CD8-positive, alpha-beta memory T cell (primary cell): Measurements from ENCODE around the gene ADAMTS7. TPM values are rescaled to one million over a fixed set of nuclear protein-coding genes. Genes with fewer than 3 reads are reported as not detected.
"Not testable (repeated sequence)": the region's sequence is repeated elsewhere in the genome, so short reads cannot be mapped to it uniquely, and the experiment has no call there.

Experiments
- CTCF ChIA-PET: fragments of 350-600 bp; sonication (Branson Sonifier 250); formaldehyde crosslinking; loops from one replicate; lab custom pipeline; 2021; ENCODE audit warnings: antibody characterized with exemption; lab: Charles Lee
- POLR2A ChIA-PET: fragments of 350-600 bp; sonication (Branson Sonifier 250); formaldehyde crosslinking; loops from one replicate; lab custom pipeline; 2021; ENCODE audit warnings: antibody characterized with exemption; lab: Charles Lee
- DNase-seq, 5 donors: peaks; one replicate each; pipeline versions ENCODE4 v3.0.0 to v3.0.0-alpha.2; 2020 to 2022; ENCODE audit warnings: mixed read lengths in 1 of 5
- H3K27ac ChIP-seq: one replicate; pipeline ENCODE4 v1.7.0; 2013; ENCODE audit warnings: low read depth, mild to moderate bottlenecking, low read length, moderate library complexity
- H3K27me3 ChIP-seq: 2 replicates; pipeline ENCODE4 v1.7.0; 2013; ENCODE audit warnings: low read length, mild to moderate bottlenecking; ENCODE audit not compliant: insufficient read depth, poor library complexity, severe bottlenecking
- H3K36me3 ChIP-seq: 2 replicates; pipeline ENCODE4 v1.7.0; 2013; ENCODE audit warnings: mild to moderate bottlenecking, low read length, moderate library complexity; ENCODE audit not compliant: insufficient read depth
- H3K4me1 ChIP-seq: 2 replicates; pipeline ENCODE4 v1.7.0; 2013; ENCODE audit warnings: mild to moderate bottlenecking, low read length, moderate library complexity; ENCODE audit not compliant: insufficient read depth
- H3K4me3 ChIP-seq: 2 replicates; pipeline ENCODE4 v1.7.0; 2013; ENCODE audit warnings: mild to moderate bottlenecking, low read length
- H3K9me3 ChIP-seq: 2 replicates; pipeline ENCODE4 v1.7.0; 2013; ENCODE audit warnings: mild to moderate bottlenecking, low read length
- H3K27ac Mint-ChIP-seq, 8 donors: one replicate each; pipeline ENCODE4 v1.8.0; 2020 to 2021; ENCODE audit warnings: mixed read lengths in 8 of 8, mild to moderate bottlenecking in 6 of 8, inconsistent platforms in 3 of 8, moderate library complexity in 3 of 8
- H3K27me3 Mint-ChIP-seq, 2 donors: one replicate each; pipeline ENCODE4 v1.8.0; 2020 to 2021; ENCODE audit warnings: mixed read lengths in 2 of 2, mild to moderate bottlenecking in 1 of 2, moderate library complexity in 1 of 2
- H3K36me3 Mint-ChIP-seq, 3 donors: one replicate each; pipeline ENCODE4 v1.8.0; 2020 to 2021; ENCODE audit warnings: mixed read lengths in 3 of 3, inconsistent platforms in 1 of 3, mild to moderate bottlenecking in 1 of 3
- H3K4me1 Mint-ChIP-seq, 3 donors: one replicate each; pipeline ENCODE4 v1.8.0; 2020 to 2021; ENCODE audit warnings: mixed read lengths in 3 of 3, inconsistent platforms in 1 of 3, mild to moderate bottlenecking in 1 of 3
- H3K4me3 Mint-ChIP-seq, 7 donors: one replicate each; pipeline ENCODE4 v1.8.0; 2020 to 2021; ENCODE audit warnings: mixed read lengths in 7 of 7, mild to moderate bottlenecking in 6 of 7, moderate library complexity in 4 of 7, inconsistent platforms in 2 of 7
- H3K9me3 Mint-ChIP-seq, 5 donors: one replicate each; pipeline ENCODE4 v1.8.0; 2020 to 2022; ENCODE audit warnings: mixed read lengths in 5 of 5, mild to moderate bottlenecking in 3 of 5, moderate library complexity in 2 of 5, inconsistent platforms in 1 of 5
- polyA plus RNA-seq: library from polyadenylated mRNA; unstranded; fragments of 300-500 nt; fragmentation: Illumina TruSeq; gene quantifications from one replicate; pipeline ENCODE4 v1.2.3, GENCODE V29; 2021
- total RNA-seq, 2 experiments: library from RNA; stranded (reverse); gene quantifications; one replicate each; pipeline ENCODE4 v1.2.3, GENCODE V29; 2021

ADAMTS7 gene
- total and polyA plus RNA-seq, 3 experiments from 2014 or later = 0.07 to 0.13 TPM; not detected in 1

DNA sequence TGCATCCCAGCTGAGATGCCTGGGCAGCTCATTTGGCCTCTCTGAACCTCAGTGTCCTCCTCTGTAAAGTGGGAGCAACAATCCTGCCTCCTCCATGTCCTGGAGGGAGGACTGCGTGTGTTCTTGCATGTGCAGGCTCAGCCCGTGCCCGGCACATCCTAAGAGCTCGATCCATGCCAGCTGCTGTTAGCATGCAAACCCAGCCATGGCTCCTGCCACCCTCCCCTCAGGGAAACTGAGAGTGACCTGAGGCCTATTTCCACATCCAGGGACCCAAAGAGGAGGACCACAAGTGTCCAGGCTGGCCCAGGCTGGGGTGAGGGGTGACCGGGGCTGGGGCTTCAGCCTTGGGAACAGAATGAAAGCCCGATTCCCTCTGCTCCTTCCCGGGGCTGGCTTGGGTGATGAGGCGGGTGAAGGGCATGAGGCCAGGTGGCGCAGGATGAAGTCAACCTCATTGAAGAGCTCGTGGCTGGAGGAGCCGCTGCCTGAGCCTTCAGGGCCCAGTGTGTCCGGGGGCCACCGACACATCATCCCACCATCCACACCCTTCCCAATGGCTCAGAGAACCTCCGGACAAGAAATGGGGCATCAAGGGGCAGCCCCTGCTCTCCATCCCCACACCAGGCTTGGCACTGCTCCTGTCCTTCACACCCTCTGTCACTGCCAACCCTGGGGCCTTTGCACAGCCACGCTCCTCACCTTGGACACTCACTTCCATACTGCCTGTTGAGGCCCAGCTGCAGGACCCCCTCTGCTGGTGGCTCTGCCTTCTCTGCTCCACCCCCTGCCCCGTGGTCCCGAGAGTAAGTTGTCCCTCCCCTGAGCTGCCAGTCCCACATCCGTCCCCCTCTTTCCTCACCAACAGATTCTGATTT lies 42.5 kb downstream of the ADAMTS7 start:
- ChIA-PET CTCF (no interaction called here), POLR2A (no interaction called here)
- no peaks in the 10 kb centered on the region for H3K4me1 ChIP-seq
- no peaks in the 10 kb centered on the region for H3K36me3 ChIP-seq
- no peaks in the 10 kb centered on the region for H3K36me3 Mint-ChIP-seq
- no peak for DNase-seq
- no peaks in the 10 kb centered on the region for H3K9me3 Mint-ChIP-seq
- H3K27me3 ChIP-seq = no peaks in the 10 kb centered on the region
- no peak overlapping the region for H3K4me3 ChIP-seq
- no peaks in the 10 kb centered on the region for H3K4me1 Mint-ChIP-seq
- H3K27me3 Mint-ChIP-seq = peaks cover 0 to 3% of the 10 kb centered on the region in 2 donors
- no peak overlapping the region for H3K4me3 Mint-ChIP-seq
- no peaks in the 10 kb centered on the region for H3K9me3 ChIP-seq
- H3K27ac Mint-ChIP-seq = peak overlapping the region in 2 of 8 donors; percentile 39 to 90
- no peak overlapping the region for H3K27ac ChIP-seq

DNA sequence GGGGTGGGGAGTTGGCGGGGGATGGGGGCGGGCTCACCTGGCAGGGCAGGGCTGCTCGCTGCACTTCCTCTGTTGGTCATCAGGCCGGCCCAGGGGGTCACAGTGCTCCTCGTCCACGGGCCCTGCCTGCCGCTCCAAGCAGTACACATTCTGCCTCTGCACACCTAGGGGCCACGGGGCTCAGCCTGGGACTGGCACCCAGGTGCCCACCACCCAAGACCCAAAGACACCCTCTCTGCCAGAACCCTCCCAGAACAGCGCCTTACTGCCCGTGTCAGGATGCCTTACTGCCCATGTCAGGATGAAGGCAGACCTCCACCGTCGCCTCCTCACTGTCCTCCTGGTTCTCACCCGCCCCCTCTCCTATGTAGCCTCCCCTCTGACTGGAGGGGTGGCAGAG lies 43.2 kb downstream of the ADAMTS7 start:
- Mint-ChIP-seq H3K9me3 (no peaks in the 10 kb centered on the region), H3K4me1 (peaks cover 0 to 4% (median 2%) of the 10 kb centered on the region in 3 donors), H3K4me3 (no peak overlapping the region), H3K36me3 (no peaks in the 10 kb centered on the region), H3K27me3 (peaks cover 0 to 3% of the 10 kb centered on the region in 2 donors), H3K27ac (peak overlapping the region in 2 of 8 donors; percentile 39 to 90)
- H3K4me1 ChIP-seq = no peaks in the 10 kb centered on the region
- no peaks in the 10 kb centered on the region for H3K27me3 ChIP-seq
- no peak overlapping the region for H3K27ac ChIP-seq
- ChIA-PET POLR2A (no interaction called here), CTCF (no interaction called here)
- no peaks in the 10 kb centered on the region for H3K9me3 ChIP-seq
- DNase-seq = no peak
- H3K36me3 ChIP-seq = no peaks in the 10 kb centered on the region
- H3K4me3 ChIP-seq = no peak overlapping the region

DNA sequence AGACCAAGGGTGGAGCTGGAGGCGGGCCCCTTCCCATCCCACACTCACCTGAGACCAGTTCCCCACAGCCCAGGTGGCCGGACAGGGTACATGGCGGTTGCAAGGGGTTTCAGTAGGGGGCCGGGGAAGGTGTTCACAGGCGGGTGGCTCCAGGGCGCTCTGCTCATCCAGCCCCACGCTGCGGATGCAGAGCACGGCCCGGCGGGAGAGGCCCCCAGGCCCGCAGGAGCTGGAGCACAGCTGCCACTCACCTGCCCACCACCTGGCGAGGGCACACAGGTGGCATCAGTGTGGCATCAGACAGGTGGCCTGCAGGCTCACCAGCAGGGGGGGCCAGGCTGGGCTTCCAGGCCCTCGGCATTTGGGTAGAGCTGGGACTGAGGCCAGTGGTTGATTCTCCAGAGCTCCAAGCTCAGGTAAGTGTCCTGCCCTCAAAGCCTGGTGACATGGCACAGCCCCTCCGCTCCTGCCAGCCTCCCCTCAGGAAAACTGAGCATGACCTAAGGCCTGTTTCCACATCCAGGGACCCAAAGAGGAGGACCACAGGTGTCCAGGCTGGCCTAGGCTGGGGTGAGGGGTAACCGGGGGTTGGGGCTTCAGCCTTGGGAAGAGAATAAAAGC lies 43.8 kb downstream of the ADAMTS7 start:
- POLR2A ChIA-PET = no interaction called here
- H3K27ac ChIP-seq = no peak overlapping the region
- CTCF ChIA-PET = no interaction called here
- H3K9me3 Mint-ChIP-seq = no peaks in the 10 kb centered on the region
- peaks cover 2% of the 10 kb centered on the region for H3K4me1 ChIP-seq
- H3K9me3 ChIP-seq = no peaks in the 10 kb centered on the region
- H3K27me3 Mint-ChIP-seq = peaks cover 0 to 3% of the 10 kb centered on the region in 2 donors
- peak overlapping the region in 1 of 8 donors; percentile 47 for H3K27ac Mint-ChIP-seq
- no peaks in the 10 kb centered on the region for H3K36me3 ChIP-seq
- DNase-seq = no peak
- H3K4me3 ChIP-seq = no peak overlapping the region
- no peak overlapping the region for H3K4me3 Mint-ChIP-seq
- no peaks in the 10 kb centered on the region for H3K36me3 Mint-ChIP-seq
- peaks cover 0 to 4% (median 2%) of the 10 kb centered on the region in 3 donors for H3K4me1 Mint-ChIP-seq
- no peaks in the 10 kb centered on the region for H3K27me3 ChIP-seq

DNA sequence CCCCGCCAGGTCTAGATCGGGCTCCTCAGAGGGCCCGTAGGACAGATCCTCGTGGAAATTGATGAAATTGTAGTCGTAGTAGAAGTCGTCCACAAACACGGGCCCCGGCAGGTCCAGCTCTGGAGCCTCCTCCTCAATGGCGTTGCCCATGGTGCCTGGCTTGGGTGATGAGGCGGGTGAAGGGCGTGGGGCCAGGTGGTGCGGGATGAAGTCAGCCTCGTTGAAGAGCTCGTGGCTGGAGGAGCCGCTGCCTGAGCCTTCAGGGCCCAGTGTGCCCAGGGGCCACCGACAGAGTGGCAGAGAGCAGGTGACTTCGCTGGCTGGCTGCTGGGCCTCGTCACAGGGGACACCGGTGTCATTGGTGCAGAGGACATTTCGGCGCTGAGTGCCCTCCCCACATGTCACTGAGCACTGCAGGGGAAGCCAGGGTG lies 44.6 kb downstream of the ADAMTS7 start:
- peaks cover 10% of the 10 kb centered on the region for H3K4me1 ChIP-seq
- H3K27ac ChIP-seq, DNase-seq, H3K9me3 Mint-ChIP-seq, H3K4me3 ChIP-seq, H3K27me3 Mint-ChIP-seq, POLR2A ChIA-PET, H3K36me3 Mint-ChIP-seq, H3K36me3 ChIP-seq, H3K4me3 Mint-ChIP-seq, H3K27me3 ChIP-seq, CTCF ChIA-PET, H3K27ac Mint-ChIP-seq, H3K9me3 ChIP-seq: not testable (repeated sequence)
- peaks cover 5 to 11% (median 7%) of the 10 kb centered on the region in 3 donors for H3K4me1 Mint-ChIP-seq

DNA sequence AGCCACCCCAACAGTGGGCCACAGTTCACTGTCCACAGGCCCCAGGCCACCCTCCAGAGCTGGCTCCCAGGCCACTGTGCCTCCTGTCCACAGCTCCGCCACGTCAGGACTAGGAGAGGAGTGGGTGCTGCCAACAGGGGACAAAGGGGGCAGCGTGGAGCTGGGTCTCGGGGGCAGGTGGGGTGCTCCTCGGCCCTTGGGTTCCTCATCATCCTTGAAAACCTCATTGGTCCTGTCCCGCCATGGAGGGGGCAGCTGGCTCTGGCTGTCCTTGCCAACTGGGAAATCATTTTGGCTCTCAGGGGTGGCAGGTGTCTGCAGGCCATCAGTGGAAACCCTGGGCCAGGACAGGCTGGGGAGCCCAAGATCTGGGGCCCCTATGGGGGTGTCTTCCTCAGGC lies 45.2 kb downstream of the ADAMTS7 start:
- no peak overlapping the region for H3K27ac ChIP-seq
- H3K36me3 ChIP-seq = no peaks in the 10 kb centered on the region
- Mint-ChIP-seq H3K36me3 (no peaks in the 10 kb centered on the region), H3K9me3 (no peaks in the 10 kb centered on the region), H3K4me3 (no peak overlapping the region), H3K27ac (no peak overlapping the region), H3K4me1 (peaks cover 11 to 17% (median 13%) of the 10 kb centered on the region in 3 donors), H3K27me3 (peaks cover 0 to 1% of the 10 kb centered on the region in 2 donors)
- no peak overlapping the region for H3K4me3 ChIP-seq
- POLR2A ChIA-PET = no interaction called here
- peaks cover 16% of the 10 kb centered on the region for H3K4me1 ChIP-seq
- no peak for DNase-seq
- no peaks in the 10 kb centered on the region for H3K9me3 ChIP-seq
- CTCF ChIA-PET = no interaction called here
- no peaks in the 10 kb centered on the region for H3K27me3 ChIP-seq

DNA sequence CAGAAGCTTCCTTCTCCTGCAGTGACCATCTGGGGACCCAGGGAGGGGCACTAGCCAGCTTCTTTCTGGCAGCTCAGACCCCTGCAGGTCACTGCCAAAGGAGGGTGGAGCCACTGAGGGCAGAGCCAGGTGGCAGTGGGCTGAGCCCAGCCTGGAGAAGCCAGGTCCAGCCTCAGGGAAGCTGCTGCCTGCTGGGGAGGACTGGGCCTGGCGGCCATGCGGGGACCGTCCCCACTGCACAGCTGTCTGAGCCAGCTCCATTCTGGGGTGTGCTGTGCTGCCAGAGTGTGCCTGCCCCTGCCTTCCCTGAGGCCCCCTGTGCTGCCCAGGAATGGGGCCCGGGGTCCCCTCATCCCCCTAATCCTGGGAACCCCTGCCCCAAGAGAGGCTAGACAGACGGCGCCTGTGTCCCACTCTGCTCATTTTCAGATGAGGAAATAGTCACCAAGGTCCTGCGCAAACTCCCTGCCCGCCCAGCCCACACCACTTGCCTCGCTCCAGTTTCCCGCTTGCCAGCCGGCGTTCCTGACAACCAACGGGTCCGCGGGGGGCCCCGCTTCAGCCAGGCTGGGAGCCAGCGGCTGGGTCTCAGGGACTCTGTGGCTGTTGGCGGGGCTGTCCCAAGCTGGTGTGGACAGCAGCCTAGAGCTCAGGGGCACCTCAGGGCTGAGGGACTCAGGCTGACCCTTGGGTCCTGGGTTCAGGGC lies 46.0 kb downstream of the ADAMTS7 start:
- H3K27ac ChIP-seq, H3K9me3 ChIP-seq, H3K27me3 ChIP-seq, H3K4me3 Mint-ChIP-seq, H3K36me3 ChIP-seq, H3K9me3 Mint-ChIP-seq, H3K27me3 Mint-ChIP-seq, H3K27ac Mint-ChIP-seq, H3K4me3 ChIP-seq, H3K36me3 Mint-ChIP-seq, CTCF ChIA-PET, DNase-seq: not testable (repeated sequence)
- H3K4me1 Mint-ChIP-seq = peaks cover 17 to 22% (median 17%) of the 10 kb centered on the region in 3 donors
- peaks cover 22% of the 10 kb centered on the region for H3K4me1 ChIP-seq
- POLR2A ChIA-PET = interaction anchor here (0.6 kb wide), 1 partner anchor 465 kb away, joined by 3 read pairs; no protein-coding TSS in a partner anchor

DNA sequence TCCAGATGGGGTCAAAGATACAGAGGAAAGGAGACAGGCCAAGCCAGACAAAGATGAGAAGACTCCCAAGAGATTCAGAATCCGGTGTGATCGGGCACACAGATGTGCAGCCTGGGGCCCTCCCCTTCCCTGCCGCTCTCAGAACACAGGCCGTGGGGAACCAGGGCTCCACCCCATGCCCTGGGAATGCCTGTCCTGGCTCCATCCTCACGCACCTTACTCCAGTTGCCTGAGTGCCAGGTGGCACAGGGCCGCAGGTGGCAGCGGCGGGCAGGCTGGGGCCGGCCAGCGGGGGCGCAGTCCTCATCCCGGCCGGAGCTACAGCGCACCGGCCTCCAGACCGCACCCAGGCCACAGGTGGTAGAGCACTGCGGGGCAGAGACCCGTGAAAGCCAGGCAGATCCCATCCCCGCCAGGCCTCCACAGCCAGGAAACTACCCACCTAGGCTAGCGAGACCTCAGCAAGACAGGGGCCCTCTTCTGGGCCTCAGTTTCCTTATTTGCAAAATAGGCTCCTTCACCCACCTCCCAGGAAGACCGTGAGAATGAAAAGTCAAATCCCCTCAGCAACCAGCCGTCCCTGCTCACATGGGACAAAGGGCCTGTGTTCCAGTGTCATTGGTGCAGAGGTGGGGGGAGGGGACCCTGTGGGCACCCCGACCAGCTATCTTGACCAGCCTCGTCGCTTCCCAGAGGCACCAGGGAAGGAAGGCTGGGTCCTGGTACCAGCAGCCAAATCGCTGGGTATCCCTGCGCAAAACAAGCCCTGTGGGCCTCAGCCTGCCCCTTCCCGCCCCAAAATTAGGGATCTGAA lies 46.7 kb downstream of the ADAMTS7 start:
- H3K9me3 Mint-ChIP-seq, H3K27ac ChIP-seq, H3K4me3 ChIP-seq, H3K27me3 Mint-ChIP-seq, H3K27me3 ChIP-seq, H3K9me3 ChIP-seq, H3K36me3 ChIP-seq, CTCF ChIA-PET, H3K36me3 Mint-ChIP-seq, DNase-seq, H3K4me3 Mint-ChIP-seq: not testable (repeated sequence)
- peak overlapping the region in 1 of 8 donors; percentile 74 for H3K27ac Mint-ChIP-seq
- H3K4me1 ChIP-seq = peaks cover 22% of the 10 kb centered on the region
- H3K4me1 Mint-ChIP-seq = peaks cover 17 to 22% (median 17%) of the 10 kb centered on the region in 3 donors
- POLR2A ChIA-PET = interaction anchor here (0.7 kb wide), 1 partner anchor 107 kb away, joined by 4 read pairs; no protein-coding TSS in a partner anchor
